Osteoblast (primary cell): ENCODE measurements around the gene TM4SF1. TPM values are rescaled to one million over a fixed set of nuclear protein-coding genes. Genes with fewer than 3 reads are reported as not detected.

Experiments
- DNase-seq: peaks from one replicate; pipeline ENCODE4 v3.0.0; 2011; ENCODE audit warnings: low spot score, mixed read lengths; ENCODE audit not compliant: insufficient read length; ENCODE audit errors: missing footprints
- H2AFZ ChIP-seq: 2 replicates; pipeline ENCODE4 v1.6.0; 2011; ENCODE audit warnings: mild to moderate bottlenecking, low read length
- H3K27ac ChIP-seq: 2 replicates; pipeline ENCODE4 v1.5.1; 2011; ENCODE audit warnings: mild to moderate bottlenecking, low read depth, low read length, moderate library complexity
- H3K27me3 ChIP-seq: 2 replicates; pipeline ENCODE4 v1.6.0; 2012; ENCODE audit warnings: mild to moderate bottlenecking, control low read depth, inconsistent platforms, low read length, moderate library complexity; ENCODE audit not compliant: insufficient read depth
- H3K36me3 ChIP-seq: 2 replicates; pipeline ENCODE4 v1.5.1; 2011; ENCODE audit warnings: mild to moderate bottlenecking, low read length, control low read depth, moderate library complexity; ENCODE audit not compliant: insufficient read depth
- H3K4me1 ChIP-seq: 2 replicates; pipeline ENCODE4 v1.5.1; 2011; ENCODE audit warnings: mild to moderate bottlenecking, low read length, control low read depth, moderate library complexity; ENCODE audit not compliant: insufficient read depth
- H3K4me2 ChIP-seq: 2 replicates; pipeline ENCODE4 v1.6.0; 2011; ENCODE audit warnings: mild to moderate bottlenecking, low read length; ENCODE audit not compliant: insufficient read depth
- H3K4me3 ChIP-seq: fragments of 200-600 bp; sonication (generic); 3 replicates; pipeline ENCODE4 v1.5.1; 2012; ENCODE audit warnings: mild to moderate bottlenecking, low read length, inconsistent platforms; ENCODE audit not compliant: insufficient read depth
- H3K79me2 ChIP-seq: 2 replicates; pipeline ENCODE4 v1.6.0; 2012; ENCODE audit warnings: mild to moderate bottlenecking, low read length, control low read depth, inconsistent platforms; ENCODE audit not compliant: insufficient read depth
- H3K9me3 ChIP-seq: 2 replicates; pipeline ENCODE4 v1.5.1; 2011; ENCODE audit warnings: low read depth, low read length, control low read depth
- H4K20me1 ChIP-seq: 2 replicates; pipeline ENCODE4 v1.6.0; 2012; ENCODE audit warnings: mild to moderate bottlenecking, low read length, control low read depth; ENCODE audit not compliant: insufficient read depth
- CTCF ChIP-seq: IDR thresholded peaks from 2 replicates; pipeline ENCODE4 v1.5.1; 2011; ENCODE audit warnings: mild to moderate bottlenecking, low read depth, low read length, moderate library complexity; ENCODE audit errors: extremely low read depth
- total RNA-seq: library from RNA; depleted of rRNA; stranded (reverse); fragments of >200 nt; gene quantifications from 2 replicates; pipeline ENCODE4 v1.2.3, GENCODE V29; 2012

The TM4SF1 gene
- total RNA-seq, result 209 and 210 TPM in 2 replicates

- Histone ChIP-seq H3K4me1 (peaks cover 60% of the 10 kb centered on the region), H3K4me2 (peak within 1 kb of the TSS; percentile 85)
Observed at GRCh38 chr3:149377408-149378364, at the start of gene TM4SF1. TM4SF1 (minus strand) TSS chr3:149377649; CDS start chr3:149377547, 102 bp downstream.

GRCh38 chr3:149426325-149426724 lies 48.9 kb upstream of the TM4SF1 start:
- H3K79me2 ChIP-seq, result no peaks in the 10 kb centered on the region
- H3K27me3 ChIP-seq, result no peaks in the 10 kb centered on the region
- no peak for TF ChIP-seq CTCF
- no peak overlapping the region for H3K4me2 ChIP-seq
- H3K4me1 ChIP-seq, result no peaks in the 10 kb centered on the region
- H3K27ac ChIP-seq, result no peak overlapping the region
- no peak overlapping the region for H3K4me3 ChIP-seq
- no peaks in the 10 kb centered on the region for H4K20me1 ChIP-seq
- peak overlapping the region; percentile 28 for H2AFZ ChIP-seq
- DNase-seq, result no peak
- no peaks in the 10 kb centered on the region for H3K9me3 ChIP-seq
- no peaks in the 10 kb centered on the region for H3K36me3 ChIP-seq

More at GRCh38 chr3:149377408-149378364, at the start of gene TM4SF1:
- peak; percentile 98 for DNase-seq
- H3K9me3 ChIP-seq, result no peaks in the 10 kb centered on the region
- peaks cover 5% of the 10 kb centered on the region for H4K20me1 ChIP-seq
- peak within 1 kb of the TSS; percentile 70 for H3K4me3 ChIP-seq
- peaks cover 29% of the 10 kb centered on the region for H3K36me3 ChIP-seq
- peak within 1 kb of the TSS; percentile 88 for H3K27ac ChIP-seq
- no peak for TF ChIP-seq CTCF
- peak within 1 kb of the TSS; percentile 3 for H2AFZ ChIP-seq
- H3K27me3 ChIP-seq, result no peaks in the 10 kb centered on the region
- peaks cover 29% of the 10 kb centered on the region for H3K79me2 ChIP-seq

- Histone ChIP-seq H3K36me3 (no peaks in the 10 kb centered on the region), H4K20me1 (no peaks in the 10 kb centered on the region), H3K9me3 (no peaks in the 10 kb centered on the region), H3K79me2 (no peaks in the 10 kb centered on the region), H3K4me2 (peak overlapping the region; percentile 56), H3K4me1 (no peaks in the 10 kb centered on the region), H3K27me3 (no peaks in the 10 kb centered on the region), H3K27ac (no peak overlapping the region), H3K4me3 (peak overlapping the region; percentile 19), H2AFZ (peak overlapping the region; percentile 90)
- no peak for TF ChIP-seq CTCF
- DNase-seq, result no peak
Observed at GRCh38 chr3:149424918-149425317, 47.5 kb upstream of the TM4SF1 start.

- Histone ChIP-seq H3K4me2 (no peak overlapping the region), H3K27me3 (no peaks in the 10 kb centered on the region), H3K79me2 (no peaks in the 10 kb centered on the region), H4K20me1 (no peaks in the 10 kb centered on the region), H3K27ac (no peak overlapping the region), H3K36me3 (no peaks in the 10 kb centered on the region), H2AFZ (no peak overlapping the region), H3K9me3 (no peaks in the 10 kb centered on the region), H3K4me1 (peaks cover 13% of the 10 kb centered on the region), H3K4me3 (no peak overlapping the region)
- no peak for TF ChIP-seq CTCF
- DNase-seq, result no peak
Observed at GRCh38 chr3:149421764-149422163, 44.3 kb upstream of the TM4SF1 start.
